HEK293 (cell line): ENCODE measurements around the gene RIPK1.

ENCODE experiments used
- CTCF ChIA-PET: fragments of 350-600 bp; formaldehyde crosslinking; extraction: SDS; loops from one replicate; lab custom pipeline; 2021; ENCODE audit warnings: antibody characterized with exemption; lab: Yijun Ruan, JAX
- POLR2A ChIA-PET: fragments of 300-600 bp; formaldehyde crosslinking; extraction: SDS; loops from one replicate; lab custom pipeline; 2020; ENCODE audit warnings: antibody characterized with exemption, inconsistent platforms; lab: Yijun Ruan, JAX
- H3K27ac ChIP-seq: fragments of 200-500 bp; sonication (Bioruptor generic); 2 replicates; pipeline ENCODE4 v1.5.1; 2014; ENCODE audit warnings: low read depth, low read length, control low read depth, inconsistent platforms; ENCODE audit errors: extremely low read depth
- H3K36me3 ChIP-seq, 2 experiments: fragments of 200-500 bp in 1 of 2; sonication (Bioruptor generic) in 1 of 2; 1 replicate in 1 of 2; 2 replicates in 1 of 2; pipeline ENCODE4 v1.5.1; 2014 to 2017; ENCODE audit warnings: inconsistent platforms in 2 of 2, low read length in 2 of 2; ENCODE audit not compliant: control insufficient read depth in 2 of 2, insufficient read depth in 1 of 2
- H3K4me1 ChIP-seq: fragments of 200-500 bp; sonication (Bioruptor generic); 2 replicates; pipeline ENCODE4 v1.5.1; 2014; ENCODE audit warnings: mild to moderate bottlenecking, low read length, inconsistent platforms; ENCODE audit not compliant: control insufficient read depth, insufficient read depth
- H3K4me3 ChIP-seq: 2 replicates; pipeline ENCODE4 v1.5.1; 2011; ENCODE audit warnings: low read depth, mild to moderate bottlenecking, control low read depth, low read length, moderate library complexity
- H3K9me3 ChIP-seq: fragments of 200-500 bp; sonication (Bioruptor generic); 2 replicates; pipeline ENCODE4 v1.5.1; 2014; ENCODE audit warnings: low read depth, low read length, inconsistent platforms; ENCODE audit not compliant: control insufficient read depth, insufficient read depth
- ELK4 ChIP-seq: IDR thresholded peaks from 2 replicates; pipeline ENCODE4 v1.6.1; 2011; ENCODE audit warnings: mild to moderate bottlenecking, low read depth, low read length, borderline replicate concordance
- GLI2 ChIP-seq: fragments of 450-650 bp; formaldehyde crosslinking; IDR thresholded peaks from 2 replicates; pipeline ENCODE4; 2017; ENCODE audit warnings: missing biosample characterization, missing genetic modification characterization, low read depth, borderline replicate concordance
- GLIS2 ChIP-seq: fragments of 450-650 bp; formaldehyde crosslinking; IDR thresholded peaks from 2 replicates; pipeline ENCODE4 v1.5.1; 2016; ENCODE audit warnings: missing biosample characterization, missing genetic modification characterization
- HOXD13 ChIP-seq: sonication (generic); formaldehyde crosslinking; IDR thresholded peaks from 2 replicates; pipeline ENCODE4 v1.8.0; 2022; ENCODE audit warnings: missing genetic modification reagents, borderline replicate concordance
- MYNN ChIP-seq: fragments of 450-650 bp; formaldehyde crosslinking; IDR thresholded peaks from 2 replicates; pipeline ENCODE4 v1.5.1; 2016; ENCODE audit warnings: missing biosample characterization, missing genetic modification characterization, borderline replicate concordance
- REPIN1 ChIP-seq: fragments of 450-650 bp; formaldehyde crosslinking; IDR thresholded peaks from 2 replicates; pipeline ENCODE4 v1.5.1; 2017; ENCODE audit warnings: missing biosample characterization, missing genetic modification characterization, low read depth
- SP7 ChIP-seq: fragments of 450-650 bp; formaldehyde crosslinking; IDR thresholded peaks from 2 replicates; pipeline ENCODE4 v1.5.1; 2016; ENCODE audit warnings: missing biosample characterization, missing genetic modification characterization
- ZBTB17 ChIP-seq: fragments of 450-650 bp; formaldehyde crosslinking; IDR thresholded peaks from 2 replicates; pipeline ENCODE4 v1.5.1; 2016; ENCODE audit warnings: missing biosample characterization, missing genetic modification characterization
- ZBTB8A ChIP-seq: fragments of 450-650 bp; formaldehyde crosslinking; IDR thresholded peaks from 2 replicates; pipeline ENCODE4 v1.5.1; 2016; ENCODE audit warnings: missing biosample characterization, missing genetic modification characterization
- ZIC2 ChIP-seq: fragments of 450-650 bp; formaldehyde crosslinking; IDR thresholded peaks from 2 replicates; pipeline ENCODE4 v1.5.1; 2016; ENCODE audit warnings: missing biosample characterization, missing genetic modification characterization
- ZNF266 ChIP-seq: fragments of 450-650 bp; formaldehyde crosslinking; IDR thresholded peaks from 2 replicates; pipeline ENCODE4 v1.5.1; 2016; ENCODE audit warnings: missing biosample characterization, missing genetic modification characterization, low read depth
- ZNF280D ChIP-seq: fragments of 450-650 bp; formaldehyde crosslinking; IDR thresholded peaks from 2 replicates; pipeline ENCODE4 v1.5.1; 2016; ENCODE audit warnings: missing biosample characterization, missing genetic modification characterization
- ZNF600 ChIP-seq: fragments of 450-650 bp; formaldehyde crosslinking; IDR thresholded peaks from 2 replicates; pipeline ENCODE4 v1.5.1; 2016; ENCODE audit warnings: missing biosample characterization, missing genetic modification characterization
- ZNF76 ChIP-seq: fragments of 450-650 bp; formaldehyde crosslinking; IDR thresholded peaks from 2 replicates; pipeline ENCODE4; 2016; ENCODE audit warnings: low read depth, missing biosample characterization, missing genetic modification characterization, borderline replicate concordance
- ZNF768 ChIP-seq: fragments of 450-650 bp; formaldehyde crosslinking; IDR thresholded peaks from 2 replicates; pipeline ENCODE4 v1.5.1; 2018; ENCODE audit warnings: missing biosample characterization, mild to moderate bottlenecking, missing genetic modification characterization
- TF ChIP-seq, protein P1 (sequence below): fragments of 450-650 bp; formaldehyde crosslinking; IDR thresholded peaks from 2 replicates; pipeline ENCODE4 v1.5.1; 2016; ENCODE audit warnings: missing biosample characterization, missing genetic modification characterization

Gene RIPK1

DNA sequence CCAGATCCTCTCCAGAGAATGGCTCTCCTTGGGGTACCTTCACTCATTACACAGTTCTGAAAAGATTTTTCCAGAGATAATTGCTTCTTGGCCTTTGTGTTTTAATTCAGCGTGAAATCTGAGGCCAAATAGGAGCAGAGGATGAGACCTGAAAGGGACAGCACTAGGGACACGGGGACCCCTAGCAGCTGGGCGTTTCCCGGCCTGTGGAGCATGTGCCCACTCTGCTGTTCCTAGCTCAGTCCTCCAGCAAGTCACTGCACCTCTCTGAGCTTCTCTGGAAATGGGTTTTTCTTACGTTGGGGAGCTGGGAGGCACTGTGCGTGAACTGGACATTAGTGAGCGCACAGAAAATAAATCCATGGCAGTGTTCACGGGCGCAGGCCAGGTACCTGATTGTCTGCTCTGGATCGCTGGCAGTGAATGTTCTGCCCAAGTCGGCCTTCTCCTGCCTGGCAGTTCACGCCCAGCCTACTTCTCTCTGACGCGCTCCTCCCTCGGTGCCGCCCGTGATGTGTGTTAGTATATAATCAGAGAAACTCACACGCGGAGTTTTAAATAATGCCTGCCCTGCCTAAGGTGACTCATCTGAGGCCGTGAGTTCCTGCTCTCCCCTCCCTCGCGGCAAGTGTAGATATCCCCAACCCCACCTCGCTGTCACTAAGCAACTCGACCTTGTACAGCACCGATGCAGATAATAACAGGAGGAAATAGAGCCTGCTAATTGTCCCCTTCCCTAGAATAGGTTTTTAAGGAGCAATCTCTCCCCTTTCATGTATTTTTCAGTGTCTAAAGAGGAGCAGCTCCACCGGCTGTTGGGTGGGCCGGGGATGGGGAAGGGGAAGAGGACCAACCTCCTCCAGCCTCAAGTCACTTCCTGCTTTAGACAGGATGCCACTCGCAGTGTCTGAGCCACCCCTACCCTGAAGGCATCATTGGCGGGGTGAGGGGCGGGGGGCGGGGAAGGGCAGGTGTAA lies 91.8 kb downstream of the RIPK1 start (continued):
- TF ChIP-seq, protein P1, sequence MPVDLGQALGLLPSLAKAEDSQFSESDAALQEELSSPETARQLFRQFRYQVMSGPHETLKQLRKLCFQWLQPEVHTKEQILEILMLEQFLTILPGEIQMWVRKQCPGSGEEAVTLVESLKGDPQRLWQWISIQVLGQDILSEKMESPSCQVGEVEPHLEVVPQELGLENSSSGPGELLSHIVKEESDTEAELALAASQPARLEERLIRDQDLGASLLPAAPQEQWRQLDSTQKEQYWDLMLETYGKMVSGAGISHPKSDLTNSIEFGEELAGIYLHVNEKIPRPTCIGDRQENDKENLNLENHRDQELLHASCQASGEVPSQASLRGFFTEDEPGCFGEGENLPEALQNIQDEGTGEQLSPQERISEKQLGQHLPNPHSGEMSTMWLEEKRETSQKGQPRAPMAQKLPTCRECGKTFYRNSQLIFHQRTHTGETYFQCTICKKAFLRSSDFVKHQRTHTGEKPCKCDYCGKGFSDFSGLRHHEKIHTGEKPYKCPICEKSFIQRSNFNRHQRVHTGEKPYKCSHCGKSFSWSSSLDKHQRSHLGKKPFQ = no peak
- TF ChIP-seq ZNF600 (tag by site-specific recombination) = peak; percentile 86
- TF ChIP-seq ZNF266 (tag by site-specific recombination) = no peak
- peak; percentile 82 for TF ChIP-seq SP7 (tag by site-specific recombination)

- POLR2A ChIA-PET = interaction anchor here (0.6 to 2.5 kb wide), 15 partner anchors 9 to 97 kb away, joined by 3 to 23 read pairs (median 14); partner anchors contain the start of gene PSMG4
These were observed 93.8 kb downstream of the RIPK1 start for GRCh38 chr6:3162067-3162497.

DNA sequence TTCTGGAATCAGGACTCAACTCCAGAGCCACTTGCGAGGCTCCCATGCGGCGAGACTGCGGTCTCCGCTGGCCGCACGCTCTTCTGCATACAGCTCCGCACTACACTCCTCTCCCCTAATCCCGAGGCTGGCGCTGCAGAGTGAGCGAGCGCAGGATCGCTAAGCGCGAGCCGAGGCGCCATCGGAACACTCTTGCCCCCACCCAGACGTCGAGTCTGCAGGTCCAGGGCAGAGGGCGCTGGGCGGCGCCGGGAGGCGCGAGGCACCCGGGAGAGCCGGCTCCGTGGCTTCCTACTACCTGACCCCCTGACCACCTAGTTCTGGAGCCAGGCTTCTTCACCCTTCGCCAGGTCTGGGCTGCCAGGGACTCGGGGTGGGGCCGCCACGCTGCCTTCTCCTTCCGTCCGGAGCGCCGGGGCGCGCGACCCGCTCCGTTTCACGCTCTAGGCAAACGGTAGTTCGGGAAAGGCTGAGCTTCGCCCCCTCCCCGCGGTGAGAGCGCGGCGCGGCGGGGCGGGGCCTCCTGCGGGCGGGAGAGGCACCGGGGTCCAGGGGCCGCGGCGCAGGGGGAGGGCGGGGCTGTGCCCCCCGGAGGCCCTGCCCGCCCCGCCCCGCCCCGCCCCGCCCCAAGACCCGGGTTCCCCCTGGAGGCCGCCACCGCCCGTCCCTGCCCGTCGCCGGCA lies 94.4 kb downstream of the RIPK1 start:
- Histone ChIP-seq H3K4me1 (peaks cover 24% of the 10 kb centered on the region), H3K9me3 (no peaks in the 10 kb centered on the region), H3K27ac (peak overlapping the region; percentile 90), H3K4me3 (peak overlapping the region; percentile 63), H3K36me3 (no peaks in the 10 kb centered on the region)
- CTCF ChIA-PET = interaction anchor here (0.7 to 1.6 kb wide), 7 partner anchors 10 to 321 kb away, joined by 3 to 12 read pairs (median 5); no protein-coding TSS in a partner anchor
- POLR2A ChIA-PET = interaction anchor here (0.6 to 2.5 kb wide), 16 partner anchors 9 to 97 kb away, joined by 3 to 23 read pairs (median 12); partner anchors contain the start of gene PSMG4
- TF ChIP-seq ZBTB8A (tag by site-specific recombination) = peak; percentile 91
- no peak for TF ChIP-seq HOXD13 (CRISPR knock-in tag)
- peak; percentile 100 for TF ChIP-seq ZBTB17 (tag by site-specific recombination)
- no peak for TF ChIP-seq MYNN
- TF ChIP-seq ZIC2 = peak; percentile 75; the same call in 1 of the 2 replicates
- TF ChIP-seq GLIS2 (tag by site-specific recombination) = peak; percentile 88
- peak; percentile 77; the same call in 1 of the 2 replicates for TF ChIP-seq REPIN1 (tag by site-specific recombination)
- no peak for TF ChIP-seq GLI2 (tag by site-specific recombination)

More at GRCh38 chr6:3162067-3162497, 93.8 kb downstream of the RIPK1 start:
- Histone ChIP-seq H3K36me3 (no peaks in the 10 kb centered on the region), H3K4me3 (no peak overlapping the region; the same call in 1 of the 2 replicates), H3K9me3 (no peaks in the 10 kb centered on the region)
- TF ChIP-seq GLIS2 (tag by site-specific recombination) (no peak), ZNF768 (tag by site-specific recombination) (peak; percentile 98), ZNF280D (tag by site-specific recombination) (no peak), ZNF76 (0 out of 2 replicates have a peak, but pooled peaks have one; percentile 2), ELK4 (no peak)
- TF ChIP-seq, all 188 proteins: peak for 2
- Histone ChIP-seq H3K4me1 (peaks cover 24% of the 10 kb centered on the region), H3K27ac (peak overlapping the region; percentile 90)
- CTCF ChIA-PET = interaction anchor here (0.6 to 1.6 kb wide), 5 partner anchors 36 to 320 kb away, joined by 3 to 12 read pairs (median 5); no protein-coding TSS in a partner anchor
